SK-N-SH treated with all-trans-retinoic acid at 6 μM for 48 hours (cell line): Measurements from ENCODE around the gene MUC5B.

Experiments
- ATAC-seq: fragments of 200-7000 bp; cut with Tn5 transposase; 3 replicates; pipeline ENCODE4 v1.9.1; 2020; ENCODE audit warnings: mild to moderate bottlenecking, moderate library complexity
- BACH2 ChIP-seq: fragments of 250-450 bp; sonication (Bioruptor Pico); IDR thresholded peaks from 2 replicates; pipeline ENCODE4 v1.9.0; 2021; ENCODE audit warnings: mild to moderate bottlenecking, borderline replicate concordance
- CREB5 ChIP-seq: fragments of 250-450 bp; sonication (Bioruptor Pico); IDR thresholded peaks from 2 replicates; pipeline ENCODE4 v1.5.1; 2020; ENCODE audit warnings: low read depth, mild to moderate bottlenecking, moderate library complexity
- CSDC2 ChIP-seq: fragments of 250-450 bp; sonication (Bioruptor Pico); IDR thresholded peaks from 2 replicates; pipeline ENCODE4 v1.5.0; 2020; ENCODE audit warnings: mild to moderate bottlenecking, moderate library complexity
- CSRNP3 ChIP-seq: fragments of 250-450 bp; sonication (Bioruptor Pico); IDR thresholded peaks from 2 replicates; pipeline ENCODE4 v1.5.1; 2021; ENCODE audit warnings: mild to moderate bottlenecking, moderate library complexity
- ESRRG ChIP-seq: fragments of 250-450 bp; sonication (Bioruptor Pico); IDR thresholded peaks from 2 replicates; pipeline ENCODE4 v1.6.1; 2021; ENCODE audit warnings: mild to moderate bottlenecking
- GLIS3 ChIP-seq: fragments of 250-450 bp; sonication (Bioruptor Pico); IDR thresholded peaks from 2 replicates; pipeline ENCODE4 v1.5.0; 2020; ENCODE audit warnings: mild to moderate bottlenecking, moderate library complexity
- ISL1 ChIP-seq: fragments of 250-450 bp; sonication (Bioruptor Pico); IDR thresholded peaks from 2 replicates; pipeline ENCODE4 v2.1.2; 2022; ENCODE audit warnings: mild to moderate bottlenecking, moderate library complexity
- OSR1 ChIP-seq: fragments of 250-450 bp; sonication (Bioruptor Pico); IDR thresholded peaks from 2 replicates; pipeline ENCODE4 v1.8.0; 2022; ENCODE audit warnings: moderate library complexity, mild to moderate bottlenecking, inconsistent platforms
- PATZ1 ChIP-seq: fragments of 250-450 bp; sonication (Bioruptor Pico); IDR thresholded peaks from 2 replicates; pipeline ENCODE4 v1.8.0; 2020; ENCODE audit warnings: mild to moderate bottlenecking, moderate library complexity, borderline replicate concordance
- POU6F1 ChIP-seq: fragments of 250-450 bp; sonication (Bioruptor Pico); IDR thresholded peaks from 2 replicates; pipeline ENCODE4 v1.8.0; 2021; ENCODE audit warnings: low read depth, mild to moderate bottlenecking, moderate library complexity, borderline replicate concordance
- PPARA ChIP-seq: fragments of 250-450 bp; sonication (Bioruptor Pico); IDR thresholded peaks from 2 replicates; pipeline ENCODE4 v1.5.0; 2020; ENCODE audit warnings: mild to moderate bottlenecking, borderline replicate concordance
- SNAI2 ChIP-seq: fragments of 250-450 bp; sonication (Bioruptor Pico); IDR thresholded peaks from 2 replicates; pipeline ENCODE4 v1.5.0; 2020; ENCODE audit warnings: mild to moderate bottlenecking, moderate library complexity
- TOX ChIP-seq: fragments of 250-450 bp; sonication (Bioruptor Pico); IDR thresholded peaks from 2 replicates; pipeline ENCODE4 v1.8.0; 2021; ENCODE audit warnings: mild to moderate bottlenecking, moderate library complexity, borderline replicate concordance
- TSHZ2 ChIP-seq: fragments of 250-450 bp; sonication (Bioruptor Pico); IDR thresholded peaks from 2 replicates; pipeline ENCODE4 v1.5.0; 2020; ENCODE audit warnings: mild to moderate bottlenecking, moderate library complexity
- ZC3H10 ChIP-seq: fragments of 250-450 bp; sonication (Bioruptor Pico); IDR thresholded peaks from 2 replicates; pipeline ENCODE4 v1.5.1; 2021; ENCODE audit warnings: mild to moderate bottlenecking, moderate library complexity
- ZFP3 ChIP-seq: fragments of 250-450 bp; sonication (Bioruptor Pico); IDR thresholded peaks from 2 replicates; pipeline ENCODE4 v1.5.0; 2020; ENCODE audit warnings: mild to moderate bottlenecking, moderate library complexity
- ZNF565 ChIP-seq: fragments of 450-650 bp; formaldehyde crosslinking; conservative IDR thresholded peaks from 2 replicates; pipeline ENCODE4 v1.5.0; 2020; ENCODE audit warnings: low read depth, mild to moderate bottlenecking, moderate library complexity
- ZNF70 ChIP-seq: fragments of 450-650 bp; formaldehyde crosslinking; IDR thresholded peaks from 2 replicates; pipeline ENCODE4 v1.5.0; 2020; ENCODE audit warnings: mild to moderate bottlenecking, moderate library complexity
- ZNF8 ChIP-seq: fragments of 450-650 bp; formaldehyde crosslinking; IDR thresholded peaks from 2 replicates; pipeline ENCODE4 v1.5.0; 2020; ENCODE audit warnings: mild to moderate bottlenecking, moderate library complexity

The MUC5B gene

GRCh38 chr11:1257916-1258315 lies 35.0 kb downstream of the MUC5B start (continued):
- TF ChIP-seq POU6F1 = no peak
- no peak for TF ChIP-seq ZFP3 (CRISPR knock-in tag)
- TF ChIP-seq PPARA = no peak
- TF ChIP-seq, all 23 proteins: peak for 0

GRCh38 chr11:1258401-1259075 lies 35.7 kb downstream of the MUC5B start:
- TF ChIP-seq ZNF565 (CRISPR knock-in tag) (no peak), SNAI2 (CRISPR knock-in tag) (no peak), GLIS3 (no peak), PATZ1 (CRISPR knock-in tag) (no peak), ESRRG (CRISPR knock-in tag) (no peak)
- no peak for ATAC-seq

- ATAC-seq = no peak
- TF ChIP-seq ZC3H10 (CRISPR knock-in tag) (no peak), OSR1 (CRISPR knock-in tag) (no peak), ZNF70 (CRISPR knock-in tag) (no peak), TOX (CRISPR knock-in tag) (no peak), TSHZ2 (CRISPR knock-in tag) (no peak), CSDC2 (CRISPR knock-in tag) (no peak), ZNF8 (CRISPR knock-in tag) (no peak), SNAI2 (CRISPR knock-in tag) (no peak), CREB5 (CRISPR knock-in tag) (no peak), PATZ1 (CRISPR knock-in tag) (no peak), BACH2 (CRISPR knock-in tag) (no peak), CSRNP3 (CRISPR knock-in tag) (no peak), ISL1 (CRISPR knock-in tag) (no peak)
Measured at GRCh38 chr11:1259076-1259461, 36.2 kb downstream of the MUC5B start.
